ENCODE results near the gene TSFM. TPM values are rescaled to one million over a fixed set of nuclear protein-coding genes. Genes with fewer than 3 reads are reported as not detected.

Gene TSFM
- total and polyA plus RNA-seq, 3 donors from 2014 or later = 26.9 to 51.2 (median 30.0) TPM

DNA sequence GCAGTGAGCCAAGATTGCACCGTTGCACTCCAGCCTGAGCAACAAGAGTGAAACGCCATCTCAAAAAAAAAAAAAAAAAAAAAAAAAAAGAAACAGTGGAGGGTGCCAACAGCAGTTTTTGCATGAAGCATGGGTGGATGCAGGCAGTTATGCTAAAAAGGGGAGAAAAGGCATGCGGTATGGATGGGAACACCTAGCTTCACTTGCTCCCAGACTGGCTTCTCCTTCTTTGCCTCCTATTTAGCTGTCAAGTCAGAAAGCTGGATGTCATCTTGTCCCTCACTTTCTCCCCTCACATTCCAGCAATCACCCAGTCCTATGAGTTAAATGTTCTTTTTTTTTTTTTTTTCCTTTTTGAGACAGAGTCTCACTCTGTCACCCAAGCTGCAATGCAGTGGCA lies 7.5 kb upstream of the TSFM start:
- 77% methylated on average over 3 of the region's 3 CpGs for WGBS, 2 donors
- no peak for DNase-seq
- intact Hi-C loops (cut with DNase I; ENCODE audit: low total_unique reads) = no loop called here
- H3K27me3 ChIP-seq = no peaks in the 10 kb centered on the region
- H3K4me3 ChIP-seq = no peak overlapping the region
- H3K36me3 ChIP-seq (ENCODE audit: low read depth, missing control alignments) = no peaks in the 10 kb centered on the region
- no peak overlapping the region for H3K27ac ChIP-seq
- H3K9me3 ChIP-seq = no peaks in the 10 kb centered on the region
- peaks cover 4% of the 10 kb centered on the region for H3K4me1 ChIP-seq
- TF ChIP-seq POLR2A (IDR thresholded peaks at IDR 0.05) = no peak
- TF ChIP-seq, protein P1, sequence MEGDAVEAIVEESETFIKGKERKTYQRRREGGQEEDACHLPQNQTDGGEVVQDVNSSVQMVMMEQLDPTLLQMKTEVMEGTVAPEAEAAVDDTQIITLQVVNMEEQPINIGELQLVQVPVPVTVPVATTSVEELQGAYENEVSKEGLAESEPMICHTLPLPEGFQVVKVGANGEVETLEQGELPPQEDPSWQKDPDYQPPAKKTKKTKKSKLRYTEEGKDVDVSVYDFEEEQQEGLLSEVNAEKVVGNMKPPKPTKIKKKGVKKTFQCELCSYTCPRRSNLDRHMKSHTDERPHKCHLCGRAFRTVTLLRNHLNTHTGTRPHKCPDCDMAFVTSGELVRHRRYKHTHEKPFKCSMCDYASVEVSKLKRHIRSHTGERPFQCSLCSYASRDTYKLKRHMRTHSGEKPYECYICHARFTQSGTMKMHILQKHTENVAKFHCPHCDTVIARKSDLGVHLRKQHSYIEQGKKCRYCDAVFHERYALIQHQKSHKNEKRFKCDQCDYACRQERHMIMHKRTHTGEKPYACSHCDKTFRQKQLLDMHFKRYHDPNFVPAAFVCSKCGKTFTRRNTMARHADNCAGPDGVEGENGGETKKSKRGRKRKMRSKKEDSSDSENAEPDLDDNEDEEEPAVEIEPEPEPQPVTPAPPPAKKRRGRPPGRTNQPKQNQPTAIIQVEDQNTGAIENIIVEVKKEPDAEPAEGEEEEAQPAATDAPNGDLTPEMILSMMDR (IDR thresholded peaks at IDR 0.05) = no peak

DNA sequence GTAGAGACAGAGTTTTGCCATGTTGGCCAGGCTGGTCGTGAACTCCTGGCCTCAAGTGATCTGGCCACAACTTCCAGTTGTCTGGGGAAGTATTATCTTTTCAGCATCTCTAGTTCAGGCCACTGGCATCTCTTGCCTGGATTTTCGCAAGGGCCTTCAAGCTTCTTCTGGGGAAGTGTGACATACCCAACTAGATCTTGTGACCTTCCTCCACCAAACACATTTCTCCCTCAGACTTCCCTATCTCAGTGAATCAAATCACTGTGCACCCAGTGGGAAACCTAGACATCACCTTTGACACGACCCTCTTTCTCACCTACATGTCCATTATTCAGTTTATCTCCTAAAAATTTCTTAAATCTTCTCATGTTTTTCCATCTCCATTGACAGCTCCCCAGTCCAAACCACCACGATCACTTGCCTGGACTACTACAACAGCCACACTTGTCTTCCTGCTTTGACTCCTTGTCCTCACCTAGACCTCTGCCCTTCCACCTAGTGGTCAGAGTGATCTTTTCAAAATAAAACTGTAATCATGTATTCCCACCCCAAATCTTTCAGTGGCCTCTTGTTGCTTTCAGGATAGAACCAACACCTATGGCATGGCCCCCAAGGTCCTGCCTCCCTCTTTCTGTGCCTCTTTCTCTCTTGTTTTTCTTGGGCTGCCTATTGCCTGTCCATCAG lies 6.9 kb upstream of the TSFM start:
- TF ChIP-seq, protein P1 (IDR thresholded peaks at IDR 0.05) = no peak
- TF ChIP-seq POLR2A (IDR thresholded peaks at IDR 0.05) = no peak
- WGBS, 2 donors = 84 to 86% methylated on average over 4 of the region's 4 CpGs
- peaks cover 4% of the 10 kb centered on the region for H3K4me1 ChIP-seq
- H3K9me3 ChIP-seq = no peaks in the 10 kb centered on the region
- H3K27me3 ChIP-seq = no peaks in the 10 kb centered on the region
- no peaks in the 10 kb centered on the region for H3K36me3 ChIP-seq (ENCODE audit: low read depth, missing control alignments)
- DNase-seq = no peak
- H3K27ac ChIP-seq = no peak overlapping the region
- no peak overlapping the region for H3K4me3 ChIP-seq
- intact Hi-C loops (cut with DNase I; ENCODE audit: low total_unique reads) = no loop called here

DNA sequence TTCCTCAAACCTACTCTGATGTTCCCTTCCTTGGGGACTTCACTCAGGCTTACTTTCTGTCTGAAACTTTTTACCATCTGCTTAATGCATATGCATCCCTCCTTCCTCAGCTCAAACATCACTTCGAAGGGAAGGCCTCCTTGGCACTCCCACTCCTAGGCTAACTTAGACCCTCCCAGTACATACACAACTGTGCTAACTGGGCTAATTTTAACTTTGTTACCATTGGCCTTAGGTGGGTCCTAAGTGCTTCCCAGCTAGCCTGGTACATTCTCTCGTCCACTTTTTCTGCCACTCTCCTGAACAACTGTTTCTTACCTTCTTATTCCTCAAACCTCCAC lies 6.4 kb upstream of the TSFM start:
- Histone ChIP-seq H3K27ac (no peak overlapping the region), H3K9me3 (no peaks in the 10 kb centered on the region), H3K27me3 (no peaks in the 10 kb centered on the region), H3K4me3 (no peak overlapping the region), H3K36me3 (ENCODE audit: low read depth, missing control alignments) (no peaks in the 10 kb centered on the region), H3K4me1 (peaks cover 3% of the 10 kb centered on the region)
- WGBS, 2 donors = 81 to 83% methylated on average over 2 of the region's 2 CpGs
- intact Hi-C loops (cut with DNase I; ENCODE audit: low total_unique reads) = no loop called here
- no peak for TF ChIP-seq POLR2A (IDR thresholded peaks at IDR 0.05)
- TF ChIP-seq, protein P1 (IDR thresholded peaks at IDR 0.05) = no peak
- no peak for DNase-seq

DNA sequence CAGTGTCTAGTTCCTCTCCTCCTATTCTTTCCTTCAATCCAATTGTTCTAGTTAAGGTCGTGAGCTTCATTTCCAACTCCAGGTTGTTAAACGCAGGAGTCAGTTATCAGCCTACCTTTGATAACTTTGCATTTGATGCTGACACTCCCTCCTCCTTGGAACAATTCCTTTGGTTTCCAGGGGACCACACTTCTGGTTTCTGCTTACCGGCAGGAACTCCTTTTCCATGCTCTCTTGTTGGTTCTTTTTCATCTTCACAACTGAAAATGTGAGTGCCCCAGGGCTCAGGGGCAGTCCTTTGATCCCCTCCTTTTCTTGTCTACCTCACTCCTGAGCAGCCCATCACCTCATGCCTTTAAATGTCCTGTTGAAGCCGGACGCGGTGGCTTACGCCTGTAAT lies 5.2 kb upstream of the TSFM start:
- Histone ChIP-seq H3K9me3 (no peaks in the 10 kb centered on the region), H3K27me3 (no peaks in the 10 kb centered on the region), H3K4me3 (no peak overlapping the region), H3K36me3 (ENCODE audit: low read depth, missing control alignments) (no peaks in the 10 kb centered on the region), H3K27ac (no peak overlapping the region), H3K4me1 (no peaks in the 10 kb centered on the region)
- 90 to 91% methylated on average over 7 of the region's 7 CpGs for whole genome bisulfite sequencing, 2 donors
- TF ChIP-seq, protein P1 (IDR thresholded peaks at IDR 0.05) = no peak
- TF ChIP-seq POLR2A (IDR thresholded peaks at IDR 0.05) = no peak
- intact Hi-C loops (cut with DNase I; ENCODE audit: low total_unique reads) = no loop called here
- DNase-seq = no peak

DNA sequence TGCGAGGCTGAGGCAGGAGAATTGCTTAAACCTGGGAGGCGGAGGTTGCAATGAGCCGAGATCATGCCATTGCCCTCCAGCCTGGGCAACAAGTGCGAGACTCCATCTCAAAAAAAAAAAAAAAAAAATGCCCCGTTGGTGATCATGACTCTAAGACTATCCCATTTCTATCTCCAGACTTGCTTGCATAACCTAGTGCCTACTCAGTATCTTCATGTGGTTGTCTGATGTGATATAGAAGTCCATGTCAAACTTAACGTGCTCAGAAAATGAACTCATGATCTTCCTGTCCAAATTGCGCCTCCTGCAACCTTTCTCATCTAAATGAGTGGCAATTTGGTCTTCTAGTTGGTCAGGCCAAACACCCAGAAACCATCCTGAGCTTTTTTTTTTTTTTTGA lies 4.7 kb upstream of the TSFM start:
- no peak for TF ChIP-seq POLR2A (IDR thresholded peaks at IDR 0.05)
- TF ChIP-seq, protein P1 (IDR thresholded peaks at IDR 0.05) = no peak
- H3K4me3 ChIP-seq = no peak overlapping the region
- intact Hi-C loops (cut with DNase I; ENCODE audit: low total_unique reads) = no loop called here
- H3K4me1 ChIP-seq = no peaks in the 10 kb centered on the region
- H3K27me3 ChIP-seq = no peaks in the 10 kb centered on the region
- no peaks in the 10 kb centered on the region for H3K9me3 ChIP-seq
- no peaks in the 10 kb centered on the region for H3K36me3 ChIP-seq (ENCODE audit: low read depth, missing control alignments)
- no peak overlapping the region for H3K27ac ChIP-seq
- DNase-seq = no peak
- 94 to 95% methylated on average over 7 of the region's 7 CpGs for WGBS, 2 donors
